ENCODE results near the gene RAB11FIP4. TPM values are rescaled to one million over a fixed set of nuclear protein-coding genes. Genes with fewer than 3 reads are reported as not detected.

Gene RAB11FIP4
- total RNA-seq, 4 donors from 2014 or later = 41.0 to 173 (median 53.7) TPM

GRCh38 chr17:31415004-31415454 is 23.6 kb downstream of the RAB11FIP4 start:
- no peak for TF ChIP-seq EP300 (IDR thresholded peaks at IDR 0.05; ENCODE audit: low read depth)
- TF ChIP-seq POLR2A (IDR thresholded peaks at IDR 0.05) = no peak
- TF ChIP-seq CTCF (IDR thresholded peaks at IDR 0.05) = no peak
- TF ChIP-seq POLR2AphosphoS5 (IDR thresholded peaks at IDR 0.05) = no peak
- 42 to 54% methylated on average over 5 to 7 of the region's 7 CpGs for whole genome bisulfite sequencing, 2 donors (ENCODE audit: low coverage in 1 of 2)
- H3K4me3 ChIP-seq = no peak overlapping the region
- H3K9me3 ChIP-seq = no peaks in the 10 kb centered on the region
- H3K27me3 ChIP-seq = no peaks in the 10 kb centered on the region
- H3K27ac ChIP-seq = no peak overlapping the region
- in situ Hi-C loops (cut with MboI; ENCODE audit: low pct_ligation_motif_present in 1 of 4, low pct_unique_long_range_greater_than_20kb in 1 of 4, low sequenced_read_pairs in 3 of 4) = no loop called here
- intact Hi-C loops (cut with DNase I; ENCODE audit: low total_unique reads) = no loop called here
- no peaks in the 10 kb centered on the region for H3K36me3 ChIP-seq
- H3K4me1 ChIP-seq = peaks cover 0 to 5% (median 0%) of the 10 kb centered on the region in 4 donors
- no peak for DNase-seq

GRCh38 chr17:31415640-31416502 is 24.4 kb downstream of the RAB11FIP4 start:
- WGBS, 2 donors (ENCODE audit: low coverage in 1 of 2) = 78 to 92% methylated on average over 2 to 19 of the region's 22 CpGs
- intact Hi-C loops (cut with DNase I; ENCODE audit: low total_unique reads) = no loop called here
- Histone ChIP-seq H3K27ac (no peak overlapping the region), H3K36me3 (no peaks in the 10 kb centered on the region), H3K4me3 (no peak overlapping the region), H3K27me3 (no peaks in the 10 kb centered on the region), H3K9me3 (no peaks in the 10 kb centered on the region), H3K4me1 (peaks cover 0 to 5% (median 0%) of the 10 kb centered on the region in 4 donors)
- DNase-seq = no peak
- in situ Hi-C loops (cut with MboI; ENCODE audit: low pct_ligation_motif_present in 1 of 4, low pct_unique_long_range_greater_than_20kb in 1 of 4, low sequenced_read_pairs in 3 of 4) = no loop called here
- TF ChIP-seq POLR2A (IDR thresholded peaks at IDR 0.05) (no peak), POLR2AphosphoS5 (IDR thresholded peaks at IDR 0.05) (no peak), EP300 (IDR thresholded peaks at IDR 0.05; ENCODE audit: low read depth) (no peak), CTCF (IDR thresholded peaks at IDR 0.05) (no peak)

- Histone ChIP-seq H3K4me1 (peaks cover 0 to 5% (median 0%) of the 10 kb centered on the region in 4 donors), H3K27ac (no peak overlapping the region), H3K9me3 (no peaks in the 10 kb centered on the region), H3K27me3 (no peaks in the 10 kb centered on the region), H3K36me3 (no peaks in the 10 kb centered on the region), H3K4me3 (no peak overlapping the region)
- in situ Hi-C loops (cut with MboI; ENCODE audit: low pct_ligation_motif_present in 1 of 4, low pct_unique_long_range_greater_than_20kb in 1 of 4, low sequenced_read_pairs in 3 of 4) (no loop called here), intact Hi-C loops (cut with DNase I; ENCODE audit: low total_unique reads) (no loop called here)
- 66 to 90% methylated on average over 2 to 10 of the region's 10 CpGs for WGBS, 2 donors (ENCODE audit: low coverage in 1 of 2)
- no peak for DNase-seq
- TF ChIP-seq CTCF (IDR thresholded peaks at IDR 0.05) = no peak
- no peak for TF ChIP-seq POLR2AphosphoS5 (IDR thresholded peaks at IDR 0.05)
- no peak for TF ChIP-seq POLR2A (IDR thresholded peaks at IDR 0.05)
- no peak for TF ChIP-seq EP300 (IDR thresholded peaks at IDR 0.05; ENCODE audit: low read depth)
Measured at GRCh38 chr17:31416503-31416923, 25.0 kb downstream of the RAB11FIP4 start.

- in situ Hi-C loops (cut with MboI; ENCODE audit: low pct_ligation_motif_present in 1 of 4, low pct_unique_long_range_greater_than_20kb in 1 of 4, low sequenced_read_pairs in 3 of 4) = no loop called here
- H3K36me3 ChIP-seq = no peaks in the 10 kb centered on the region
- DNase-seq = no peak
- H3K9me3 ChIP-seq = peaks cover 0 to 3% of the 10 kb centered on the region in 2 donors
- H3K4me1 ChIP-seq = peaks cover 0 to 5% (median 0%) of the 10 kb centered on the region in 4 donors
- no peaks in the 10 kb centered on the region for H3K27me3 ChIP-seq
- intact Hi-C loops (cut with DNase I; ENCODE audit: low total_unique reads) = no loop called here
- no peak for TF ChIP-seq POLR2A (IDR thresholded peaks at IDR 0.05)
- no peak for TF ChIP-seq EP300 (IDR thresholded peaks at IDR 0.05; ENCODE audit: low read depth)
- no peak for TF ChIP-seq POLR2AphosphoS5 (IDR thresholded peaks at IDR 0.05)
- TF ChIP-seq CTCF (IDR thresholded peaks at IDR 0.05) = no peak
- H3K27ac ChIP-seq = no peak overlapping the region
- no peak overlapping the region for H3K4me3 ChIP-seq
- WGBS, 2 donors (ENCODE audit: low coverage in 1 of 2) = 78 to 89% methylated on average over 3 to 10 of the region's 10 CpGs
Measured at GRCh38 chr17:31417051-31417792, 25.7 kb downstream of the RAB11FIP4 start.

All from transverse colon (tissue), 4 donors.